WTC11 (cell line): ENCODE data around the gene FRMD4A. TPM values are rescaled to one million over a fixed set of nuclear protein-coding genes. Genes with fewer than 3 reads are reported as not detected.

Experiments used
- ATAC-seq: fragments of 200-7000 bp; cut with Tn5 transposase; 2 replicates; pipeline ENCODE4 v1.10.0; 2021; ENCODE audit warnings: mild to moderate bottlenecking, moderate library complexity
- CTCF ChIA-PET: fragments of 300-600 bp; sonication (Branson Sonifier 250); formaldehyde crosslinking; loops from one replicate; lab custom pipeline; 2021; ENCODE audit warnings: antibody characterized with exemption; lab: Charles Lee
- POLR2A ChIA-PET: fragments of 350-600 bp; sonication (Branson Sonifier 250); formaldehyde crosslinking; loops from one replicate; lab custom pipeline; 2021; ENCODE audit warnings: antibody characterized with exemption; lab: Charles Lee
- DNase-seq: peaks from one replicate; pipeline ENCODE4 v3.0.0; 2021; ENCODE audit warnings: low spot score
- H3K27ac Mint-ChIP-seq: 2 replicates; pipeline ENCODE4 v1.8.0; 2021; ENCODE audit warnings: mixed read lengths
- H3K27me3 Mint-ChIP-seq: 2 replicates; pipeline ENCODE4 v1.8.0; 2021; ENCODE audit warnings: low read depth, mild to moderate bottlenecking, moderate library complexity, mixed read lengths
- H3K36me3 Mint-ChIP-seq: 2 replicates; pipeline ENCODE4 v1.8.0; 2021; ENCODE audit warnings: mixed read lengths
- H3K4me1 Mint-ChIP-seq: 2 replicates; pipeline ENCODE4 v1.8.0; 2022; ENCODE audit warnings: mixed read lengths
- H3K4me3 Mint-ChIP-seq: 2 replicates; pipeline ENCODE4 v1.8.0; 2021; ENCODE audit warnings: mild to moderate bottlenecking, moderate library complexity, mixed read lengths
- H3K9me3 Mint-ChIP-seq: 2 replicates; pipeline ENCODE4 v1.8.0; 2021; ENCODE audit warnings: mixed read lengths
- ATF6 ChIP-seq: sonication (generic); formaldehyde crosslinking; IDR thresholded peaks from 2 replicates; pipeline ENCODE4 v1.8.1; 2023; ENCODE audit warnings: mild to moderate bottlenecking, missing genetic modification reagents
- E2F4 ChIP-seq: sonication (generic); formaldehyde crosslinking; IDR thresholded peaks from 2 replicates; pipeline ENCODE4 v1.8.1; 2022; ENCODE audit warnings: low read depth, mild to moderate bottlenecking, moderate library complexity, missing genetic modification reagents, borderline replicate concordance
- IRF1 ChIP-seq: sonication (generic); formaldehyde crosslinking; IDR thresholded peaks from 2 replicates; pipeline ENCODE4 v1.8.0; 2023; ENCODE audit warnings: missing genetic modification reagents
- JAZF1 ChIP-seq: fragments of 250-450 bp; sonication (Bioruptor Pico); IDR thresholded peaks from 2 replicates; pipeline ENCODE4 v1.9.0; 2021; ENCODE audit warnings: moderate library complexity, mild to moderate bottlenecking, inconsistent platforms
- MYBL2 ChIP-seq: sonication (generic); formaldehyde crosslinking; IDR thresholded peaks from 2 replicates; pipeline ENCODE4 v1.8.1; 2023; ENCODE audit warnings: mild to moderate bottlenecking, moderate library complexity, missing genetic modification reagents
- NR1H2 ChIP-seq: sonication (generic); formaldehyde crosslinking; IDR thresholded peaks from 2 replicates; pipeline ENCODE4 v1.9.0; 2021; ENCODE audit warnings: mild to moderate bottlenecking, moderate library complexity, missing genetic modification reagents
- NR2C2 ChIP-seq: sonication (generic); formaldehyde crosslinking; IDR thresholded peaks from 2 replicates; pipeline ENCODE4 v1.8.0; 2022; ENCODE audit warnings: mild to moderate bottlenecking, missing genetic modification reagents
- OVOL2 ChIP-seq: fragments of 250-450 bp; sonication (Bioruptor Pico); IDR thresholded peaks from 2 replicates; pipeline ENCODE4 v1.9.0; 2021; ENCODE audit warnings: mild to moderate bottlenecking, borderline replicate concordance
- RELA ChIP-seq: sonication (generic); formaldehyde crosslinking; IDR thresholded peaks from 2 replicates; pipeline ENCODE4 v1.8.1; 2022; ENCODE audit warnings: missing genetic modification reagents, mild to moderate bottlenecking, borderline replicate concordance
- SMAD3 ChIP-seq: sonication (generic); formaldehyde crosslinking; IDR thresholded peaks from 2 replicates; pipeline ENCODE4 v1.8.0; 2022; ENCODE audit warnings: missing genetic modification reagents, mild to moderate bottlenecking, borderline replicate concordance
- SMAD4 ChIP-seq: sonication (generic); formaldehyde crosslinking; IDR thresholded peaks from 2 replicates; pipeline ENCODE4 v1.8.0; 2022; ENCODE audit warnings: mild to moderate bottlenecking, missing genetic modification reagents
- SP1 ChIP-seq: sonication (generic); formaldehyde crosslinking; conservative IDR thresholded peaks from 2 replicates; pipeline ENCODE4 v1.8.1; 2022; ENCODE audit warnings: missing genetic modification reagents
- STAT6 ChIP-seq: sonication (generic); formaldehyde crosslinking; conservative IDR thresholded peaks from 2 replicates; pipeline ENCODE4 v1.8.1; 2023; ENCODE audit warnings: mild to moderate bottlenecking, low read depth, missing genetic modification reagents, moderate library complexity
- TCF7 ChIP-seq: sonication (generic); formaldehyde crosslinking; IDR thresholded peaks from 2 replicates; pipeline ENCODE4 v1.8.0; 2022; ENCODE audit warnings: mild to moderate bottlenecking, low read depth, missing genetic modification reagents, moderate library complexity
- TEAD1 ChIP-seq: sonication (generic); formaldehyde crosslinking; IDR thresholded peaks from 2 replicates; pipeline ENCODE4 v1.8.0; 2022; ENCODE audit warnings: mild to moderate bottlenecking, missing genetic modification reagents
- TEAD4 ChIP-seq: sonication (generic); formaldehyde crosslinking; IDR thresholded peaks from 2 replicates; pipeline ENCODE4 v1.8.0; 2022; ENCODE audit warnings: mild to moderate bottlenecking, missing genetic modification reagents
- TP53 ChIP-seq: sonication (generic); formaldehyde crosslinking; IDR thresholded peaks from 2 replicates; pipeline ENCODE4 v1.8.1; 2023; ENCODE audit warnings: mild to moderate bottlenecking, missing genetic modification reagents
- ZNF232 ChIP-seq: sonication (generic); formaldehyde crosslinking; IDR thresholded peaks from 2 replicates; pipeline ENCODE4 v1.8.0; 2022; ENCODE audit warnings: mild to moderate bottlenecking, missing genetic modification reagents
- ZNF281 ChIP-seq: sonication (generic); formaldehyde crosslinking; IDR thresholded peaks from 2 replicates; pipeline ENCODE4 v1.8.0; 2023; ENCODE audit warnings: mild to moderate bottlenecking, missing genetic modification reagents
- ZNF317 ChIP-seq: sonication (generic); formaldehyde crosslinking; IDR thresholded peaks from 2 replicates; pipeline ENCODE4 v1.8.1; 2023; ENCODE audit warnings: low read depth, mild to moderate bottlenecking, moderate library complexity, missing genetic modification reagents, borderline replicate concordance
- ZNF396 ChIP-seq: fragments of 250-450 bp; sonication (Bioruptor Pico); IDR thresholded peaks from 2 replicates; pipeline ENCODE4 v1.8.0; 2021; ENCODE audit warnings: mild to moderate bottlenecking, moderate library complexity, borderline replicate concordance
- ZNF416 ChIP-seq: fragments of 250-450 bp; sonication (Bioruptor Pico); IDR thresholded peaks from 2 replicates; pipeline ENCODE4 v1.9.0; 2021; ENCODE audit warnings: mild to moderate bottlenecking, inconsistent platforms
- ZNF671 ChIP-seq: fragments of 250-450 bp; sonication (Bioruptor Pico); IDR thresholded peaks from 2 replicates; pipeline ENCODE4 v1.8.0; 2021; ENCODE audit warnings: mild to moderate bottlenecking
- total RNA-seq: library from RNA; stranded (reverse); gene quantifications from 3 replicates; pipeline ENCODE4 v1.2.3, GENCODE V29; 2021
- TF ChIP-seq, protein P1 (sequence below): sonication (generic); formaldehyde crosslinking; IDR thresholded peaks from 2 replicates; pipeline ENCODE4 v1.8.1; 2023; ENCODE audit warnings: mild to moderate bottlenecking, missing genetic modification reagents
- TF ChIP-seq, protein P2 (sequence below): sonication (generic); formaldehyde crosslinking; IDR thresholded peaks from 2 replicates; pipeline ENCODE4 v1.8.1; 2023; ENCODE audit warnings: mild to moderate bottlenecking, missing genetic modification reagents, moderate library complexity
- TF ChIP-seq, protein P3 (sequence below): sonication (generic); formaldehyde crosslinking; conservative IDR thresholded peaks from 2 replicates; pipeline ENCODE4 v1.8.1; 2022; ENCODE audit warnings: mild to moderate bottlenecking, missing genetic modification reagents

The FRMD4A gene
- total RNA-seq, 1 experiment from 2014 or later = 35.5 TPM

GRCh38 chr10:13754277-13754676 is 576.4 kb downstream of the FRMD4A start:
- no peaks in the 10 kb centered on the region for H3K9me3 Mint-ChIP-seq
- H3K4me1 Mint-ChIP-seq = peaks cover 44% of the 10 kb centered on the region
- H3K36me3 Mint-ChIP-seq = no peaks in the 10 kb centered on the region
- ATAC-seq (no peak), DNase-seq (no peak)
- H3K27ac Mint-ChIP-seq = no peak overlapping the region
- ChIA-PET POLR2A (no interaction called here), CTCF (no interaction called here)
- no peak overlapping the region for H3K4me3 Mint-ChIP-seq
- H3K27me3 Mint-ChIP-seq = no peaks in the 10 kb centered on the region
- no peak for TF ChIP-seq SP1 (CRISPR knock-in tag)
- no peak for TF ChIP-seq ZNF416 (CRISPR knock-in tag)
- no peak for TF ChIP-seq TEAD1 (CRISPR knock-in tag)
- TF ChIP-seq ZNF317 = no peak
- TF ChIP-seq ZNF396 (CRISPR knock-in tag) = no peak
- TF ChIP-seq SMAD4 = no peak
- TF ChIP-seq OVOL2 = no peak
- no peak for TF ChIP-seq IRF1 (CRISPR knock-in tag)
- TF ChIP-seq STAT6 = no peak
- no peak for TF ChIP-seq ZNF281 (CRISPR knock-in tag)
- TF ChIP-seq, protein P1, sequence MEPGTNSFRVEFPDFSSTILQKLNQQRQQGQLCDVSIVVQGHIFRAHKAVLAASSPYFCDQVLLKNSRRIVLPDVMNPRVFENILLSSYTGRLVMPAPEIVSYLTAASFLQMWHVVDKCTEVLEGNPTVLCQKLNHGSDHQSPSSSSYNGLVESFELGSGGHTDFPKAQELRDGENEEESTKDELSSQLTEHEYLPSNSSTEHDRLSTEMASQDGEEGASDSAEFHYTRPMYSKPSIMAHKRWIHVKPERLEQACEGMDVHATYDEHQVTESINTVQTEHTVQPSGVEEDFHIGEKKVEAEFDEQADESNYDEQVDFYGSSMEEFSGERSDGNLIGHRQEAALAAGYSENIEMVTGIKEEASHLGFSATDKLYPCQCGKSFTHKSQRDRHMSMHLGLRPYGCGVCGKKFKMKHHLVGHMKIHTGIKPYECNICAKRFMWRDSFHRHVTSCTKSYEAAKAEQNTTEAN = no peak
- TF ChIP-seq NR1H2 (CRISPR knock-in tag) = no peak
- no peak for TF ChIP-seq JAZF1
- TF ChIP-seq TP53 (CRISPR knock-in tag) = no peak

DNA sequence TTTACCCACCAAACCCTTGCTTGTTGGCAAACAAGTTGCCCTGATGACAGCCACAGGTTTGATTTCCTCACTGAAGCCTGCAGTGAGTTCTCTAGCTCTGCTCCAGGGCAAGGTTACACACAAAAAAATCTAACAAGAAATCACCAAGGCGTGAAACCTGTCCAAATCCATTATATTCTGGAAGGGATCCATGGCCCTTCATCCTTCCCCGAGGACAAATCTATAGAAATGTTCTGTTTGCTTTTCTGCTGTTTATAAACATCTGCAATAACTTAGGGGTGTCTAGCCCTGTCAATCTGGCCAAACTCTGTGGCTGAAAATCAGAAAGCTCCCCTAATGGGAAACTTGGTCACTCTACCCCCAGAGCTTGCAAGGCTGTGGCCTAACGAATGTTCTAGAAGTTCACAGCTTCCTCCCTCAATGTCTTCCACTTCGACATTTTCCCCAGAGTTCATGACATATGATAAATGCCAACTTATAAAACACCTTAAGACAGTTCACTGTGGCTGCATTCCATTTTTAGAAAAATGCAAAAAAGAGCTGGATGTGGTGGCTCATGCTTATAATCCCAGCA is 579.4 kb downstream of the FRMD4A start:
- peaks cover 17% of the 10 kb centered on the region for H3K4me1 Mint-ChIP-seq
- no peaks in the 10 kb centered on the region for H3K9me3 Mint-ChIP-seq
- TF ChIP-seq ZNF671 (CRISPR knock-in tag) (no peak), ZNF232 (CRISPR knock-in tag) (no peak), SMAD3 (no peak), RELA (CRISPR knock-in tag) (no peak), MYBL2 (CRISPR knock-in tag) (no peak), ZNF317 (no peak), ATF6 (CRISPR knock-in tag) (no peak), TEAD4 (CRISPR knock-in tag) (no peak), NR2C2 (CRISPR knock-in tag) (no peak), E2F4 (CRISPR knock-in tag) (no peak), SMAD4 (no peak), TCF7 (CRISPR knock-in tag) (no peak)
- TF ChIP-seq, protein P2, sequence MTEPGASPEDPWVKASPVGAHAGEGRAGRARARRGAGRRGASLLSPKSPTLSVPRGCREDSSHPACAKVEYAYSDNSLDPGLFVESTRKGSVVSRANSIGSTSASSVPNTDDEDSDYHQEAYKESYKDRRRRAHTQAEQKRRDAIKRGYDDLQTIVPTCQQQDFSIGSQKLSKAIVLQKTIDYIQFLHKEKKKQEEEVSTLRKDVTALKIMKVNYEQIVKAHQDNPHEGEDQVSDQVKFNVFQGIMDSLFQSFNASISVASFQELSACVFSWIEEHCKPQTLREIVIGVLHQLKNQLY (CRISPR knock-in tag) = no peak
- TF ChIP-seq, protein P3, sequence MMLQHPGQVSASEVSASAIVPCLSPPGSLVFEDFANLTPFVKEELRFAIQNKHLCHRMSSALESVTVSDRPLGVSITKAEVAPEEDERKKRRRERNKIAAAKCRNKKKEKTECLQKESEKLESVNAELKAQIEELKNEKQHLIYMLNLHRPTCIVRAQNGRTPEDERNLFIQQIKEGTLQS (CRISPR knock-in tag) = no peak

More for the DNA sequence above, 579.4 kb downstream of the FRMD4A start:
- POLR2A ChIA-PET = no interaction called here
- DNase-seq (no peak), ATAC-seq (no peak)
- Mint-ChIP-seq H3K27ac (no peak overlapping the region), H3K4me3 (no peak overlapping the region), H3K27me3 (no peaks in the 10 kb centered on the region), H3K36me3 (no peaks in the 10 kb centered on the region)
- CTCF ChIA-PET = no interaction called here
